Right cardiac atrium (tissue), 5 donors: ENCODE results near the gene NOX5. TPM values are rescaled to one million over a fixed set of nuclear protein-coding genes. Genes with fewer than 3 reads are reported as not detected.

Experiments used
- ATAC-seq, 2 donors: fragments of 200-7000 bp; cut with Tn5 transposase; one replicate each; pipeline versions ENCODE4 v1.8.0 to v1.9.1; 2020; ENCODE audit warnings: moderate library complexity in 2 of 2, mild to moderate bottlenecking in 1 of 2
- DNase-seq, 3 donors: peaks; one replicate each; pipeline ENCODE4 v3.0.0-alpha.2; 2020
- H3K27ac ChIP-seq: one replicate; pipeline ENCODE4 v1.5.1; 2013; ENCODE audit warnings: mild to moderate bottlenecking, low read length, control low read depth, moderate library complexity
- H3K27me3 ChIP-seq: one replicate; pipeline ENCODE4 v1.6.1; 2013; ENCODE audit not compliant: control insufficient read depth, insufficient read depth
- H3K4me1 ChIP-seq: one replicate; pipeline ENCODE4 v1.6.1; 2013; ENCODE audit warnings: low read length; ENCODE audit not compliant: control insufficient read depth, insufficient read depth
- H3K4me3 ChIP-seq: one replicate; pipeline ENCODE4 v1.5.1; 2013; ENCODE audit warnings: low read length, control low read depth
- H3K9me3 ChIP-seq: one replicate; pipeline ENCODE4 v1.6.1; 2013; ENCODE audit warnings: low read length; ENCODE audit not compliant: control insufficient read depth
- WGBS: extraction: QIAGEN DNeasy Blood & Tissue Kit; methylation state at CpG from one replicate; pipeline ENCODE4 v1.1.7; 2013; 5-methylcytosine and 5-hydroxymethylcytosine counted together
- intact Hi-C, 4 donors: fragments of 100-400 bp; cut with DNase I; formaldehyde crosslinking; loops; one replicate each; pipeline versions ENCODE4 v1.11.0 to v1.14.0; 2022 to 2023
- polyA plus RNA-seq: library from polyadenylated mRNA; stranded (reverse); fragments of 200-250 nt; gene quantifications from one replicate; pipeline ENCODE4 v1.2.3, GENCODE V29; 2013
- total RNA-seq, 4 donors: library from RNA; stranded (reverse); fragmentation: NEBNext Ultra II Directional; extraction: Animal tissue kit (Norgen Biotek cat#: 25700); gene quantifications; one replicate each; pipeline ENCODE4 v1.2.1, GENCODE V29; 2021
- donor health status: healthy with polysubstance abuse.
- donor health status: DM: no; HTN: yes; CAD: no.
- donor health status: DM: no; HTN: no; CAD: no.
- donor health status: DM: no; HTN: yes; CAD: no; lungs with severe emphysema.
- donor health status: DM: yes; HTN: yes; CAD: no.

The NOX5 gene
- total and polyA plus RNA-seq, 5 donors = 0.03 to 0.17 (median 0.07) TPM; not detected in 1

DNA sequence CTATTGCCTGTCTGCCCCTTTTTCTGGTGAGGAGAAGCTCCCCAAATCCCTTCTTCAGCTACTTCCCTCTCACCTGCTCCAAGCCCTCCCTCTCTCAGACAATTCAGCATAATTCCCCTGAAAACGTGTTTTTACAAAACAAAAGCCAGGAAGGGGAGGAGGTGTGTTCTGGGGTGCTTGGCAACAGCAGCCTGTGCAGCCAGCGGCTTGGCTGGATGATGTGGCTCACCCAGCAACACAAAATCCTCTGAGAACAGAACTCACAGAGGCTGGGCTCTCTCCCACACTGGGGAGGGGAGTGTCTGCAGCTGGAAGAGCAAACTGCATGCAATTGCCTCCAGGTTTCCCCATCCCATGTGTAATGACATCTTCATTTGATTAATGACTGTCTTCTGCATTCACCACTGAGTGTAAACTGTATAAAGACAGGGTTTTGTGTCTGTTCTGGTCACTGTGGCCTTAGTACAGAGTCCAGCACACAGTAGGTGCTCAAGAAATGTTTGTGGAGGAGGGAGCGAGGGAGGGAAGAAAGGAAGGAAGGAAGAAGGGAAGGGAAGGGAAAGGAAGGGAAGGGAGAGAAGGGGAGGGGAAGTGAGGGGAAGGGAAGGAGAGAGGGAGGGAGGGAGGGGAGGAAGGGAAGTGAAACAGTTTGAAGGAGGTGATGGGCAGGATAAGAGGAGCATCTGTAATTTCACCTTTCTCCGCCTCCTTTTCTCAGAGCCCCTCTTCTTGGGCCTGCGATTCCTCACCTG, 75.9 kb downstream of the NOX5 start:
- Histone ChIP-seq H3K4me1 (no peaks in the 10 kb centered on the region), H3K4me3 (no peak overlapping the region), H3K27me3 (no peaks in the 10 kb centered on the region), H3K9me3 (no peaks in the 10 kb centered on the region), H3K27ac (no peak overlapping the region)
- DNase-seq (no peak), ATAC-seq (no peak)
- intact Hi-C loops = no loop called here
- 72% methylated on average over 5 of the region's 5 CpGs for WGBS

DNA sequence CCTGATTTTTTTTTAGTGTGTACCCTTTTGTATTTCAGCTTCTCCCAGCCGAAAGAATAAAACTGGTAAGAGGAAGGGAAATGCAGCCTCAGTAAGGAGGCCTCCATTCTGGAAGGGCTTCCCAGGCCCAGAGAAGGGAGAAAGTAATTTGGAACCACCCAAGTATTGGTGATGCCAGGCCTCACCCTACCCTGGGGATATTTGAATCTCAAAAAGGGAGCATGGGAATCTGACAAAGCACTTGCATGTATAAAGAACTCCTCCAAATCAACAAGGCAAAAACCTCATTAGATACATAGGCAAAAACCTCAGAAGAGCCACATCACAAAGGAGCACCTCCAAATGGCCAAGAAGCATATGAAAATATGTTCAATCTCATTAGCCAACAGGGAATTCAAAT, 77.2 kb downstream of the NOX5 start:
- no peaks in the 10 kb centered on the region for H3K27me3 ChIP-seq
- H3K4me3 ChIP-seq = no peak overlapping the region
- no peak for DNase-seq
- H3K9me3 ChIP-seq = no peaks in the 10 kb centered on the region
- ATAC-seq = no peak
- intact Hi-C loops = no loop called here
- H3K27ac ChIP-seq = no peak overlapping the region
- no peaks in the 10 kb centered on the region for H3K4me1 ChIP-seq
- WGBS = 100% methylated on average over 1 of the region's 1 CpG

DNA sequence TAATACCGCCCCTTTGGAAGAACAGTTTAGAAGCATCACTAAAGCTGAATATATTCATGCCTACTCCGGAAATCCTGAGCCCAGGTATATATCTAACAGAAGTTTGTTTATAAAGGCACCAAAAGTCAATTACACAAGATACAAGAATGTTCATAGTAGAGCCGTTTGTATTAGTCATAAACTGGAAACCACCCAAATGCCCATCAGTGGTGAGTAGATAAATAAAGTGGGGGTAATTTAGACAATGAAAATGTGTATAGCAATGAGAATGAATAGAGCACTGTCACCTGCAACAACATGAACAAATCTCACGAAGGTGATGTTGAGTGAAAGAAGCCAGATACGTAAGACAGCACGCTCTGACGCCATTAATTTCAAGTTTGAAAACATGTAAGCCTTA, 77.7 kb downstream of the NOX5 start:
- H3K27me3 ChIP-seq = no peaks in the 10 kb centered on the region
- no peak for DNase-seq
- no peaks in the 10 kb centered on the region for H3K9me3 ChIP-seq
- no peak for ATAC-seq
- H3K4me3 ChIP-seq = no peak overlapping the region
- no peak overlapping the region for H3K27ac ChIP-seq
- intact Hi-C loops = no loop called here
- H3K4me1 ChIP-seq = no peaks in the 10 kb centered on the region
- 81% methylated on average over 7 of the region's 7 CpGs for WGBS

DNA sequence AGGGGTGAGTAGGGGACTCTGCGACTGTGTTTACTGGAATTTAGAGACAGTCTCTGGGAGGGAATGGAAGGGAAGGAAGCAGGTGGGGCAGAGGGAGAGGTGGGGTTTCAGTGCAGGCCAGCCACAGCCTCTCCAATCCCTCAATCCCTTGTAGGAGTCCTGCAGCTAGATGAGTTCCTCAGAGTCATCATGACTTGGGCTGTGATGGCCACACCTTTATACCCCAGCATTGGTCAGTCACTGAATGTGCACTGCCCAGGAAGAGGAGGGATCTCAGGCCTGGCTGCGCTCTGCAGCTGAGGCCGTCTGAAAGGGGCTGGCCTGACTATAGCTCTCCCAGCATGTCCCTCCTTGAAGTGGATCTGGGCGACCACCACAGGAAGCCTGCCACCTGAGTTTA, 78.6 kb downstream of the NOX5 start:
- WGBS = 53% methylated on average over 4 of the region's 4 CpGs
- H3K4me1 ChIP-seq = no peaks in the 10 kb centered on the region
- peak; percentile 81 to 95 for ATAC-seq

DNA sequence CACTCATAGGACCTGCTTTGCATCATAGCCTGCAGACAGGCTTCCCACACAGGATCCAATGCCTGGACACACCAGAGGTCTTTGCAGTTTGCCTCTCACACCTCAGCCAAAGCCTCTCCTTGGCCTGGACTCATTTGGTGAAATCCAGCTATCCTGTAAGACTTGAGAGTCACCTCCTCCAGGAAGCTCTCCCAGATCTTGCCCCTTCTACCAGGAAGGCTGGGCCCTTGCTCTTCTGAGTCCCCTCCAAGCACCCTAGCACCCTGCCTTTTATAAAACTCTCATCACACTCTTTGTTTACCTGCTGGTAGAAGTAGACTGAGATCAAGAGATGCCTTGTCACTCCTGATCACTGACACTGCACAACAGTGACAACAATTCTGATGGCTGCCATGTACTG, 79.1 kb downstream of the NOX5 start:
- no peaks in the 10 kb centered on the region for H3K27me3 ChIP-seq
- intact Hi-C loops = no loop called here
- no peaks in the 10 kb centered on the region for H3K9me3 ChIP-seq
- ATAC-seq (peak in 1 of 2 donors; percentile 6), DNase-seq (no peak)
- no peak overlapping the region for H3K27ac ChIP-seq
- H3K4me3 ChIP-seq = no peak overlapping the region
- H3K4me1 ChIP-seq = no peaks in the 10 kb centered on the region

More for the DNA sequence above, 78.6 kb downstream of the NOX5 start:
- DNase-seq = peak in 2 of 3 donors; percentile 31 to 67
- H3K4me3 ChIP-seq = no peak overlapping the region
- H3K9me3 ChIP-seq = no peaks in the 10 kb centered on the region
- no peaks in the 10 kb centered on the region for H3K27me3 ChIP-seq
- intact Hi-C loops = no loop called here
- no peak overlapping the region for H3K27ac ChIP-seq

DNA sequence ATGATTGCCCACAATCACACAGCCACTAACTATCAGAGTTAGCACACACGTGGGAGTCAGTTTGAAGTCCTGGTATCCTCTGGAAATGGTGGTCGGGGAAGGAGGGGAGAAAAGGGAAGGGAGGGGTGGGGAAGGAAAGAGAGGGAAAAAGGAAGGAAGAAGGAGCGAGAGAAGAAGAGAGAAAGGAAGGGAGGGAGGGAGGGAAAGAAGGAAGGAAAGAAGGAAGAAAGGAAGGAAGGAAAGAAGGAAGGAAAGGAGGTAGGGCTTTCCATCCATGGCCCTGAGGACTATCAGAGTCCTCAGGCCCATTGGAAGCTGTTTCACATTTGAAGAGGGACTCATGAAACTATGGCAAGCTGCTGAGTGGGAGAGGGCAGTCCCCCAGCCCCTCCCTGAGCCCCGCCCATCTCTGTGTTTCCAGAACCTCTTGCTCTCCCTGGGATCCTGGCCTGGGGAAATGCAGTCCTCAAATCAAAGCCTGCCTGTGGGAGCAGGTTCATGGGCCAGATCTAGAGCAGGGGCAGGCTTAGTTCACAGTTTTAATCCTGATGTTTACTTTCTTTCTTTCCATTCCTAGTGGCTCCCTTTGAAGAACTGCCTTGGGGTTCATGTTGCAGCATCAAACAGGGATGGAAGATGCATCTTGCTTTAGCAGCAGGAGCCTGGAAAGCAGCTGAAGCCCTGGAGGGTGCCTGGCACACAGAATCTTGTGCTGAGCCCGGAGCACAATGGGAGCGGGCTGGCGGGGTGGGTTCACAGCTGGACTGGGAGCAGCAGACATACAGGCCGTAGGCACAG, 79.8 kb downstream of the NOX5 start:
- intact Hi-C loops = no loop called here
- DNase-seq (no peak), ATAC-seq (no peak)
- no peaks in the 10 kb centered on the region for H3K4me1 ChIP-seq
- no peak overlapping the region for H3K4me3 ChIP-seq
- no peaks in the 10 kb centered on the region for H3K27me3 ChIP-seq
- WGBS = 78% methylated on average over 8 of the region's 8 CpGs
- no peaks in the 10 kb centered on the region for H3K9me3 ChIP-seq
- no peak overlapping the region for H3K27ac ChIP-seq

DNA sequence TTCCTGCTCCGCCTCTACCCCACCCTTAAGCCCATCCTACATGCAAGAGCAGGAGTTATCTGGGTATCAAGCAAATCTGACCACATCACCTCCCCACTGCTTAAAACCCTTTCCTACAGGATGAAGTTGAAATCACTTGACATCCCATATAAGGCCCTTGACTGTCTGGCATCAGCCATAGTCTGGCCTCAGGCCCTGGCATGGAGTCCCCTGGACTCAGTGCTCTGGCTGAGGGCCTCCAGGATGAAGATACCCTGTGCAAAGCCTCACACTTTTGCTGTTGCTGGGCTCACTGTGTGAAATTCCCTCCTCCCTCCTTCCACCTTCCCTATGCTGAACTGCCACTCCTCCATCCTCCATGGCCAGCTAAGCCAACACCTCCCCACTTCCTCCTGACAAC, 80.8 kb downstream of the NOX5 start:
- H3K4me3 ChIP-seq = no peak overlapping the region
- peak in 2 of 3 donors; percentile 76 for DNase-seq
- H3K9me3 ChIP-seq = no peaks in the 10 kb centered on the region
- intact Hi-C loops = no loop called here
- no peak overlapping the region for H3K27ac ChIP-seq
- H3K4me1 ChIP-seq = no peaks in the 10 kb centered on the region
- H3K27me3 ChIP-seq = no peaks in the 10 kb centered on the region
- 98% methylated on average over 1 of the region's 1 CpG for WGBS
- peak in 1 of 2 donors; percentile 61 for ATAC-seq

DNA sequence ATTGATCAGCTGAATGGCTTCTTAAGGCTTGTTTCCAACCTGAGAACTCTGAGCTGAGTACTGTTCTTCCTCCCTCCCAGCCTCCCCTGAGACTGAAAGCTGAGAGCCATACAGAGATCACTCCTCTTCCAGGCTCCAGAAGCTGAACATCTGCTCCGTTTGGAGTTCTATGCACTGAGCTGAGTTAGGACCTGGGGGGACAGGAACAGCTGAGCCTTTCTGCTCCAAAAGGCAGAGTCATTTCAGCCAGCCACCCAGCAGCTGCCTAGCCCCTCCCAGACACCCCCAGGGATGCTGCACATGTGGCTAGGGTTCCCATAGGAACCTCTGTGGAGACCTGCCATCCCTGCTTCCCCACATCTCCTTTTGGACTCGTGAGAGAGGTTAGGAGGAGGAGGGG, 81.7 kb downstream of the NOX5 start:
- DNase-seq (no peak), ATAC-seq (no peak)
- no peak overlapping the region for H3K27ac ChIP-seq

DNA sequence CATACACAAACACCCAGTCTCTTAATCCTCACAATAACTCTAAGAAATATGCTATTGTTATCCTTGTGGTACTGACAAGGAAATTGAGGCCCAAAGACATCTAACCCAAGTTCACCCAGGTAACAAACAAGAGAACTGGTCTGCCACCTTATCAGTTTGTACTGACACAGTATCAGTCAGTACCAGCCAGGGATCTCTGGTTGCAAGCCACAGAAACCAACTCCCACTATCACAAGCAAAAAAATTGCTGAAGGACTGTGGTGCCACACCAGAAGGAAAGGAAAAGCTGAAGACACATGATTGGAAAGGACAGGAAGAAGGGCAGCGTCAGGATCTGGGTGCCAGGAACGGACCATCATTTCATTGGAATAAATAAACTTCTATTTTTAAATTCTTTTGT, 82.1 kb downstream of the NOX5 start:
- Histone ChIP-seq H3K9me3 (no peaks in the 10 kb centered on the region), H3K27ac (no peak overlapping the region), H3K4me1 (no peaks in the 10 kb centered on the region), H3K27me3 (no peaks in the 10 kb centered on the region), H3K4me3 (no peak overlapping the region)
- 64% methylated on average over 2 of the region's 2 CpGs for WGBS
- DNase-seq (no peak), ATAC-seq (no peak)
- intact Hi-C loops = no loop called here

More for the DNA sequence above, 81.7 kb downstream of the NOX5 start:
- no peak overlapping the region for H3K4me3 ChIP-seq
- intact Hi-C loops = no loop called here
- no peaks in the 10 kb centered on the region for H3K4me1 ChIP-seq
- no peaks in the 10 kb centered on the region for H3K9me3 ChIP-seq
- 39% methylated on average over 2 of the region's 2 CpGs for WGBS
- H3K27me3 ChIP-seq = no peaks in the 10 kb centered on the region

DNA sequence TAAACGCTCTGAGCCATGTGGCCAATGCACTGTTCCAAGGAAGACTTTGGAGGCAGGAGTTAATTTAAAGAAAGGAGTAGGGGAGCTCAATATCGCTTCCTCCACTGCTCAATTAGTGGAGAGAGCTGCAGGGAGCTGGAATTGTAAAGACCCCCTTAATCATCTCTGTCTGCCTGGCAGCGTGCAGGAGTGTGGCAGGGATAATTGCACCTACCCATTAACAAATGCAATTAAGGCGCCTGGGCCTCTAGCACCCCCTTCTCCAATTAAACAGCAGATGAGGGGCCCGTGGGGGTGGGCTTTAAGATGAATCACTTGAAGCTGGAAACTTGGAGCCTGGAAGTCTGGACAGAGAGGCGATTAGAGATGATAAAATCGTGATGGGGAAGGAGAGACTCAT, 84.3 kb downstream of the NOX5 start:
- no peaks in the 10 kb centered on the region for H3K9me3 ChIP-seq
- H3K4me3 ChIP-seq = no peak overlapping the region
- DNase-seq (no peak), ATAC-seq (no peak)
- intact Hi-C loops = no loop called here
- H3K27ac ChIP-seq = no peak overlapping the region
- no peaks in the 10 kb centered on the region for H3K27me3 ChIP-seq
- WGBS = 94% methylated on average over 7 of the region's 7 CpGs
- no peaks in the 10 kb centered on the region for H3K4me1 ChIP-seq

DNA sequence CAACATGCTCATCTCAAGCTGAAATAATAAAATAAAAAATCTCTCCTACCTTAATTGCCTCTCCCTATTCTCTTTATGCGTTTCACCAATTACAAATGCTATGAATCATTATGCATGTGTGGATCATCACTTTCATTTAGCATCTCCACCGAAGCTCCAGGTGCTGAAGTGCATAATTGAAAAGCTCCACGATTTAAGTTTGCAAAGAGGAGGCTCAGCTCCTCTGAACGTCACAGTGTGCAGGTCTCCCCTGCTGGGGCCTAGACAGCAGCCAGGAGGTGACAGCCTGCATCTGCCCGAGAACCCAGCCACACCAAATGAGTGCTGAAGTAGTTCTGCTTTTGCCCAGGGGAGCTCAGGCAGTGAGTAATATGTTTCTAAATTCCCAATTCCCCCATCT, 85.4 kb downstream of the NOX5 start:
- H3K9me3 ChIP-seq = no peaks in the 10 kb centered on the region
- ATAC-seq (no peak), DNase-seq (no peak)
- H3K4me1 ChIP-seq = no peaks in the 10 kb centered on the region
- intact Hi-C loops = no loop called here
- H3K4me3 ChIP-seq = no peak overlapping the region
- 77% methylated on average over 5 of the region's 5 CpGs for WGBS
- no peaks in the 10 kb centered on the region for H3K27me3 ChIP-seq
- no peak overlapping the region for H3K27ac ChIP-seq
